Measurements from ENCODE around the gene CSN2.
"Not testable (repeated sequence)": the region's sequence is repeated elsewhere in the genome, so short reads cannot be mapped to it uniquely, and the experiment has no call there.

The CSN2 gene

GRCh38 chr4:69965628-69966027, at the start of gene CSN2:
Gene CSN2 (minus strand): TSS chr4:69965728. CDS start chr4:69960995, 4,733 bp downstream.
- no peak for DNase-seq

GRCh38 chr4:70008771-70009170, 43.2 kb upstream of the CSN2 start:
- no peak for DNase-seq

GRCh38 chr4:70002507-70002906, 37.0 kb upstream of the CSN2 start:
- DNase-seq: no peak

- DNase-seq: no peak
Measured at GRCh38 chr4:70000711-70001110, 35.2 kb upstream of the CSN2 start.

GRCh38 chr4:69999420-69999819, 33.9 kb upstream of the CSN2 start:
- no peak for DNase-seq

GRCh38 chr4:69995526-69996016, 30.0 kb upstream of the CSN2 start, which contains the start of gene STATH:
Gene STATH (plus strand): TSS chr4:69995966. CDS start chr4:69998438, 2,472 bp downstream.
- DNase-seq: no peak

- no peak for DNase-seq
Measured at GRCh38 chr4:69994782-69995181, 29.3 kb upstream of the CSN2 start.

- no peak for DNase-seq
Measured at GRCh38 chr4:69991016-69991415, 25.5 kb upstream of the CSN2 start.

- no peak for DNase-seq
Measured at GRCh38 chr4:69986663-69987062, 21.1 kb upstream of the CSN2 start.

GRCh38 chr4:69984030-69984443, 18.5 kb upstream of the CSN2 start:
- no peak for DNase-seq

- DNase-seq: no peak
Measured at GRCh38 chr4:69977582-69977981, 12.1 kb upstream of the CSN2 start.

GRCh38 chr4:69974631-69975030, 9.1 kb upstream of the CSN2 start:
- DNase-seq: no peak

GRCh38 chr4:69970071-69970470, 4.5 kb upstream of the CSN2 start:
- no peak for DNase-seq

GRCh38 chr4:69957209-69957608, 8.3 kb downstream of the CSN2 start:
- DNase-seq: no peak

GRCh38 chr4:69951602-69952001, 13.9 kb downstream of the CSN2 start:
- DNase-seq: no peak

- no peak for DNase-seq
Measured at GRCh38 chr4:69936566-69936965, 29.0 kb downstream of the CSN2 start.

GRCh38 chr4:69934150-69934549, 31.4 kb downstream of the CSN2 start:
- DNase-seq: no peak

GRCh38 chr4:69930768-69931167, 34.8 kb downstream of the CSN2 start, which contains the start of gene CSN1S1:
Gene CSN1S1 (plus strand): TSS chr4:69931068. CDS start chr4:69932556, 1,488 bp downstream.
- DNase-seq: no peak

GRCh38 chr4:69923782-69924410, 41.6 kb downstream of the CSN2 start:
- DNase-seq: not testable (repeated sequence)

GRCh38 chr4:69920874-69921273, 44.7 kb downstream of the CSN2 start:
- DNase-seq: no peak

GRCh38 chr4:69910016-69910782, 55.3 kb downstream of the CSN2 start:
- DNase-seq: no peak

- no peak for DNase-seq
Measured at GRCh38 chr4:69909195-69909594, 56.3 kb downstream of the CSN2 start.

GRCh38 chr4:69907151-69907550, 58.4 kb downstream of the CSN2 start:
- no peak for DNase-seq
